ENCODE measurements around the gene SEL1L3. TPM values are rescaled to one million over a fixed set of nuclear protein-coding genes. Genes with fewer than 3 reads are reported as not detected.

Gene SEL1L3
- total RNA-seq, 4 donors from 2014 or later, result 0.73 to 4.1 (median 2.2) TPM

DNA sequence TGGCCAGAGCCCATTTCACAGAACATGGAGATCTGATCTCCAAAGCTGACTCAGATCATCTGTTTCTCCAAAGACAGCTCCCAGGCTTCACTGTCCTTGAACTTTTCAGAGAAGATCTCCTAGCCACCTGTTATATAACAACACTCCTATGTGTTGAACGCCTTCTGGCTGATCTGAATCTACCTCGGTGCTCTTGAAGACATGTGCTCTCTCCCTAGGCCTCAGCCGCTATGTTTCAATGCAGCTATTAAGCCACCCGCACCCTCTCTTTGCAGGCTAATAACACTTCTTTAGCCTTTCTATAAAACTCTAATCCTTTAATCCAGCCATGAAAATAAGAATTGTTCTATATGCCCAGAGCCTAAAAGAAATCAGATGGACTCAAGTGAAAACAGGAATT lies 34.9 kb downstream of the SEL1L3 start:
- H3K4me3 ChIP-seq, result no peak overlapping the region
- no peaks in the 10 kb centered on the region for H3K4me1 ChIP-seq
- TF ChIP-seq, protein P1, sequence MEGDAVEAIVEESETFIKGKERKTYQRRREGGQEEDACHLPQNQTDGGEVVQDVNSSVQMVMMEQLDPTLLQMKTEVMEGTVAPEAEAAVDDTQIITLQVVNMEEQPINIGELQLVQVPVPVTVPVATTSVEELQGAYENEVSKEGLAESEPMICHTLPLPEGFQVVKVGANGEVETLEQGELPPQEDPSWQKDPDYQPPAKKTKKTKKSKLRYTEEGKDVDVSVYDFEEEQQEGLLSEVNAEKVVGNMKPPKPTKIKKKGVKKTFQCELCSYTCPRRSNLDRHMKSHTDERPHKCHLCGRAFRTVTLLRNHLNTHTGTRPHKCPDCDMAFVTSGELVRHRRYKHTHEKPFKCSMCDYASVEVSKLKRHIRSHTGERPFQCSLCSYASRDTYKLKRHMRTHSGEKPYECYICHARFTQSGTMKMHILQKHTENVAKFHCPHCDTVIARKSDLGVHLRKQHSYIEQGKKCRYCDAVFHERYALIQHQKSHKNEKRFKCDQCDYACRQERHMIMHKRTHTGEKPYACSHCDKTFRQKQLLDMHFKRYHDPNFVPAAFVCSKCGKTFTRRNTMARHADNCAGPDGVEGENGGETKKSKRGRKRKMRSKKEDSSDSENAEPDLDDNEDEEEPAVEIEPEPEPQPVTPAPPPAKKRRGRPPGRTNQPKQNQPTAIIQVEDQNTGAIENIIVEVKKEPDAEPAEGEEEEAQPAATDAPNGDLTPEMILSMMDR (IDR thresholded peaks at IDR 0.05 in 4 of 5, conservative IDR thresholded peaks at IDR 0.05 in 1 of 5), result no peak
- TF ChIP-seq POLR2A (IDR thresholded peaks at IDR 0.05), result no peak
- DNase-seq (no peak), ATAC-seq (no peak)
- H3K36me3 ChIP-seq, result no peaks in the 10 kb centered on the region
- no peak overlapping the region for H3K27ac ChIP-seq
- in situ Hi-C loops (cut with MboI; ENCODE audit: low sequenced_read_pairs in 4 of 4) (no loop called here), intact Hi-C loops (cut with DNase I; ENCODE audit: low total_unique reads) (no loop called here)
- H3K9me3 ChIP-seq, result no peaks in the 10 kb centered on the region
- H3K27me3 ChIP-seq, result no peaks in the 10 kb centered on the region

DNA sequence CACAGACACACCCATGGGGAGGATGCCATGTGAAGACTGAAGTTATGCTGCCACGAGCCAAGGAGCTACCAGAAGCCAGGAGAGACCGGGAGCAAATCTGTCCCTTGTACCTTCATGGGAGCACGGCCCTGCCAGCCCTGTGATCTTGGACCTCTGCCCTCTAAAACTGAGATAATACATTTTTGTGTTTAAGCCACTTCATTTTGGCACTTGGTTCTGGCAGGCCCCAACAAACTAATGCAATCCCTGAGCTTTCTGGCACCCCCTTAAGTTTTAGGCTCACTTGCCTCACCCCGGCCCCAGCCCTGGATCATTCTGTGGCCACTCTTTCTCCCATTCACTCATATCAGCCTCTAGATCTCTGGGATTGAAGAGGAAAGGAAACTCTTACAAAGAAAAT lies 35.4 kb downstream of the SEL1L3 start:
- no peak for DNase-seq
- H3K9me3 ChIP-seq, result no peaks in the 10 kb centered on the region
- no peak for TF ChIP-seq POLR2A (IDR thresholded peaks at IDR 0.05)
- TF ChIP-seq, protein P1 (IDR thresholded peaks at IDR 0.05 in 4 of 5, conservative IDR thresholded peaks at IDR 0.05 in 1 of 5), result no peak
- no peak overlapping the region for H3K27ac ChIP-seq
- no peaks in the 10 kb centered on the region for H3K27me3 ChIP-seq
- intact Hi-C loops (cut with DNase I; ENCODE audit: low total_unique reads) (no loop called here), in situ Hi-C loops (cut with MboI; ENCODE audit: low sequenced_read_pairs in 4 of 4) (no loop called here)
- peak in 1 of 2 donors; percentile 14 for ATAC-seq
- H3K36me3 ChIP-seq, result no peaks in the 10 kb centered on the region
- H3K4me1 ChIP-seq, result no peaks in the 10 kb centered on the region
- no peak overlapping the region for H3K4me3 ChIP-seq

DNA sequence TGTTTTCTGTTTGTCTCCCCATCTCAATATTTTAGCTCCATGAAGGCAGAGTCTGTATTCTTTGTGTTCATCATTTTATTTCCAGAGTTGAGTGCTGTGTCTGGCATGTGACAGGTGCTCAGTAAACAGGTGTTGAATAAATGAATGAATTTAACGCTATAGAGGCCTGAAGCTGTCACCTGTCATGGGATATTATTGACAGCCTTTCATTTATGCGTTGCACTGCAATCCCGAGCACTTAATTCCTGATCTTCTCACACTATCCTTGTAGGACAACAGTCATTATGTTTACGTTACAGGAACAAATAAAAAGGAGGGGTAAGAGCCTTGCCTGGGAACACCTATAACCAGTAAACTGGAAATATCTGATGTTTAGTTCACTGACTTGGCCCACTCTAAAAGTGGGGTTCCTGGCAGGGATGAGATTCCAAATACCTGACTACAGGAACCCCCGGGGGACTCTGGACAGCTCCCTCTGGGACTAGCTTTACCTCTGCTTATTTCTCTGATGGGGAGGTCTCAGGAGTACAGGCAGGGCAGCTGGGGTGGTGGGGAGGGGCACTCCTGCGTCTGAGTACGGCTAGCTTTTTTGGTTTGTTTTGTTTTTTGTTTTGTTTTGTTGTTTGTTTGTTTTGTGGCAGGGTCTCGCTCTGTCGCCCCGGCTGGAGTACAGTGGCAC lies 36.6 kb downstream of the SEL1L3 start:
- no peak overlapping the region for H3K27ac ChIP-seq
- H3K27me3 ChIP-seq, result no peaks in the 10 kb centered on the region
- in situ Hi-C loops (cut with MboI; ENCODE audit: low sequenced_read_pairs in 4 of 4), result no loop called here
- H3K4me1 ChIP-seq, result no peaks in the 10 kb centered on the region
- no peak for DNase-seq
- no peak for TF ChIP-seq POLR2A (IDR thresholded peaks at IDR 0.05)
- TF ChIP-seq, protein P1 (IDR thresholded peaks at IDR 0.05 in 4 of 5, conservative IDR thresholded peaks at IDR 0.05 in 1 of 5), result no peak
- no peak for ATAC-seq
- no peaks in the 10 kb centered on the region for H3K9me3 ChIP-seq
- intact Hi-C loops (cut with DNase I; ENCODE audit: low total_unique reads), result no loop called here
- no peak overlapping the region for H3K4me3 ChIP-seq
- no peaks in the 10 kb centered on the region for H3K36me3 ChIP-seq

DNA sequence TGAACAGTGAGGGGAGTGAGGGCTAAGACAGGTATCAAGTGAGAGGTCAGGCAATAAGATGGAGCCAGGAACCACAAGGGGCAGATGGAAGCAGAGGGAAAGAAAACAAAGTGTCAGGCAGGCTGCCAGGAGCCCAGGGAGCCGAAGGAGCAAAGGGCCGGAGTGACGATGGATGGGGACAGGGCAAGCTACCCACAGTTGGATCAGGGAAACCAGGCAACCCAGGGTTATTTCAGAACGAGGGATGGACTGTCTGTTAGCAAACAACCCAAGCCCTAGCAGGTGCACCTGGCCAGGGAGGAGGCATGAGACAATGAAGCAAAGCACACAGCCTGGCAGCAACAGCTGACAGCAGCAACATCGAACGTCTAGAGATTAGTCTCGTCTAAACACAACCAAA lies 39.2 kb downstream of the SEL1L3 start:
- in situ Hi-C loops (cut with MboI; ENCODE audit: low sequenced_read_pairs in 4 of 4), result no loop called here
- Histone ChIP-seq H3K4me3 (no peak overlapping the region), H3K27me3 (no peaks in the 10 kb centered on the region), H3K9me3 (no peaks in the 10 kb centered on the region), H3K36me3 (no peaks in the 10 kb centered on the region), H3K27ac (no peak overlapping the region), H3K4me1 (no peaks in the 10 kb centered on the region)
- DNase-seq (no peak), ATAC-seq (no peak)
- intact Hi-C loops (cut with DNase I; ENCODE audit: low total_unique reads), result no loop called here
- TF ChIP-seq, protein P1 (IDR thresholded peaks at IDR 0.05 in 4 of 5, conservative IDR thresholded peaks at IDR 0.05 in 1 of 5), result no peak
- no peak for TF ChIP-seq POLR2A (IDR thresholded peaks at IDR 0.05)

DNA sequence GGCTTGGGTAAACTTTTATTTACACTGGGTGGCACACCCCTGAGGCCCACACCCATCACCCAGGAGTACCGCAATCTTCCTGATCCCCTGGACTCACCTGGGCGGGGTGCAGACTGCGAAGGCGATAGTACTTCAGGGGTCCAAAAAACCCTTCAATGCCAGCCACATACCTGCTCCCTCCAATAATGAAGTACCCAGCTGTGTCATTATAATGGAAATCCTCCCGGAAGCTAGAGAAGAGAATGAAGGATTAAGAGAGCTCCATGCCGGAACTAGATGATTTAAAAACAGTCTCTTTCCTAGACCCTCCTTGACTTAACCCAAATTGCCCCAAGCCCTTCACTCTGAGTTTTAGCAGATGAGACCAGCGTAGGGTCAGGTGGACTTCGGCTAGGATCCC lies 40.9 kb downstream of the SEL1L3 start:
- Histone ChIP-seq H3K27me3 (no peaks in the 10 kb centered on the region), H3K36me3 (no peaks in the 10 kb centered on the region), H3K4me3 (no peak overlapping the region), H3K27ac (no peak overlapping the region), H3K9me3 (no peaks in the 10 kb centered on the region), H3K4me1 (no peaks in the 10 kb centered on the region)
- DNase-seq, result no peak
- in situ Hi-C loops (cut with MboI; ENCODE audit: low sequenced_read_pairs in 4 of 4), result no loop called here
- intact Hi-C loops (cut with DNase I; ENCODE audit: low total_unique reads), result no loop called here
- no peak for ATAC-seq
- no peak for TF ChIP-seq POLR2A (IDR thresholded peaks at IDR 0.05)
- TF ChIP-seq, protein P1 (IDR thresholded peaks at IDR 0.05 in 4 of 5, conservative IDR thresholded peaks at IDR 0.05 in 1 of 5), result no peak

Data from gastrocnemius medialis (tissue), 4 donors.